Measurements from ENCODE around the gene TMEM101.
"Not testable (repeated sequence)": the region's sequence is repeated elsewhere in the genome, so short reads cannot be mapped to it uniquely, and the experiment has no call there.

Gene TMEM101

GRCh38 chr17:43970366-43970765, 44.4 kb downstream of the TMEM101 start:
- DNase-seq (ENCODE audit: low read depth), result no peak
- H3K4me3 ChIP-seq (ENCODE audit: low read depth, low read length), result no peak overlapping the region
- TF ChIP-seq, protein P1, sequence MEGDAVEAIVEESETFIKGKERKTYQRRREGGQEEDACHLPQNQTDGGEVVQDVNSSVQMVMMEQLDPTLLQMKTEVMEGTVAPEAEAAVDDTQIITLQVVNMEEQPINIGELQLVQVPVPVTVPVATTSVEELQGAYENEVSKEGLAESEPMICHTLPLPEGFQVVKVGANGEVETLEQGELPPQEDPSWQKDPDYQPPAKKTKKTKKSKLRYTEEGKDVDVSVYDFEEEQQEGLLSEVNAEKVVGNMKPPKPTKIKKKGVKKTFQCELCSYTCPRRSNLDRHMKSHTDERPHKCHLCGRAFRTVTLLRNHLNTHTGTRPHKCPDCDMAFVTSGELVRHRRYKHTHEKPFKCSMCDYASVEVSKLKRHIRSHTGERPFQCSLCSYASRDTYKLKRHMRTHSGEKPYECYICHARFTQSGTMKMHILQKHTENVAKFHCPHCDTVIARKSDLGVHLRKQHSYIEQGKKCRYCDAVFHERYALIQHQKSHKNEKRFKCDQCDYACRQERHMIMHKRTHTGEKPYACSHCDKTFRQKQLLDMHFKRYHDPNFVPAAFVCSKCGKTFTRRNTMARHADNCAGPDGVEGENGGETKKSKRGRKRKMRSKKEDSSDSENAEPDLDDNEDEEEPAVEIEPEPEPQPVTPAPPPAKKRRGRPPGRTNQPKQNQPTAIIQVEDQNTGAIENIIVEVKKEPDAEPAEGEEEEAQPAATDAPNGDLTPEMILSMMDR (IDR thresholded peaks at IDR 0.05; ENCODE audit: control insufficient read depth, extremely low read depth, insufficient read depth), result no peak

DNA sequence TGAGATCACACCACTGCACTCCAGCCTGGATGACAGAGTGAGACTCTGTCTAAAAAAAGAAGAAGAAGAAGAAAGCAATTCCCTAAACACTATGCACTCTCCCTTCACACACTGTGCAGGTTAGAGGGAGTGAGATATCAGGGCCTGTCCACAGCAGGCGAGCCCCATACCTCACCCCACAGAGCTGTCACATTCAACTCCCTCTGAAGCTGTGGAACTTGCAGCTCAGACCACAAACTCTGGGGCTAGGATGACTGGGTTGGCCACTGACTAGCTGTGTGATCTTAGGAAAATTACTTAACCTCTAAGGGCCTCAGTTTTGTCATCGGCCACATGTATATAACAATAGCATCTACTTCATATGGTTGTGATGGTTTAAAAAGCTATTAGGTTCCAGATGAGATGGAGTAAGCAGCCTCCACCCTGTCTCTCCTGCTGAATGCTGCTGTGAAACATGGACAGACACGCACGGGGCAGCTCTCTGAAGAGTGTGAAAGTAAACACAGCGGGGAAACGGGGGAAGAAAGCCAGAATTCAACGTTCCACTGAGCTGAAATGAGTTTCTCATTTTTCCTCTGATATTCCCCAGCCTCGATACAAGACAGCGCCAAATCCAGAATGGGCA, 47.4 kb downstream of the TMEM101 start:
- no peak overlapping the region for H3K4me3 ChIP-seq (ENCODE audit: low read depth, low read length)
- no peak for DNase-seq (ENCODE audit: low read depth)
- TF ChIP-seq, protein P1 (IDR thresholded peaks at IDR 0.05; ENCODE audit: control insufficient read depth, extremely low read depth, insufficient read depth), result no peak

GRCh38 chr17:43966276-43966675, 48.5 kb downstream of the TMEM101 start:
- H3K4me3 ChIP-seq (ENCODE audit: low read depth, low read length), result no peak overlapping the region
- DNase-seq (ENCODE audit: low read depth), result no peak

DNA sequence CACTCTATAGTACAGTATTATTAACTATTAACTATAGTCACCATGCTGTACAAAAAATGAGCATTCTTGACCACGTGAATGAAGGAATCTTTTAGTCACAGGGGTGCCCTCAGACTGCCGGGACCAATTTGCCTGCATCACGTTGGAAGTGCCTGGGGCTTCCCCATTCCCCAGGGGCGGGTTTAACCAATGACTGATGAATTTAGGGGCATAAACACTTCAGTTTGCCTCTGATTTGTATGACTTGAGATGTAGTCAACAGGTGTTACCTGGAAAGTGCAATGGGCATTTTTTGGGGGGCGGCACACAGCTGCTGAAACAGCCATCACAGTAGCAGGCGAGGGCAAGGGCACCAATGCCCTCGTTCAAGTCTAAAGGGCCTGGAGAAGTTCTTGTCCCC, 52.3 kb downstream of the TMEM101 start:
- TF ChIP-seq, protein P1 (IDR thresholded peaks at IDR 0.05; ENCODE audit: control insufficient read depth, extremely low read depth, insufficient read depth), result no peak
- no peak for DNase-seq (ENCODE audit: low read depth)
- no peak overlapping the region for H3K4me3 ChIP-seq (ENCODE audit: low read depth, low read length)

More at GRCh38 chr17:43966276-43966675, 48.5 kb downstream of the TMEM101 start:
- TF ChIP-seq, protein P1 (IDR thresholded peaks at IDR 0.05; ENCODE audit: control insufficient read depth, extremely low read depth, insufficient read depth), result no peak

DNA sequence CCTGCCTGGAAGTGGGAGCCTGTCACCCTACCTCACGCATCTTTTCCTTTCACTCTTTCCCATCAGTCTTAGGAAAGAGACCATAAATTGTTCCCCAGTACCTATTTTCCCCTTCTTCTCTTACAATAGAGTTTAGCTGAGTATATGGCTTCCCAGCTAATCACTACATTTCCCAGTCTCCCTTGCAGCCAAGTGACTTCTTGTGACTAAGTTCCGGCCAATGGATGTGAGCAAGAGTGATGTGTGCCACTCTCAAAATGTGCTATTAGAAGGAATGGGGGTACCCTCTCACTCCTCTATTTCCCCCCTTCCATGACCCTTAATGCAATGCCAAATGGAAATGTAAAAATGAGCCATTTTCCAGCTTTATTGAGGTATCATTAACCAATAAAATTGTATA, 52.8 kb downstream of the TMEM101 start:
- TF ChIP-seq, protein P1 (IDR thresholded peaks at IDR 0.05; ENCODE audit: control insufficient read depth, extremely low read depth, insufficient read depth), result no peak
- no peak for DNase-seq (ENCODE audit: low read depth)
- no peak overlapping the region for H3K4me3 ChIP-seq (ENCODE audit: low read depth, low read length)

GRCh38 chr17:43961292-43961691, 53.5 kb downstream of the TMEM101 start:
- not testable (repeated sequence) for H3K4me3 ChIP-seq (ENCODE audit: low read depth, low read length); DNase-seq (ENCODE audit: low read depth)
